NOMO-1 (cell line): ENCODE results near the gene AP3D1.
A peak's percentile ranks its signal among the peaks of the same experiment; 100 is the strongest.

Source experiments
- DNase-seq, 2 experiments: peaks; one replicate each; lab custom pipeline; 2025; ENCODE audit not compliant: unreplicated experiment in 2 of 2; lab: John Stamatoyannopoulos, UW

The AP3D1 gene

DNA sequence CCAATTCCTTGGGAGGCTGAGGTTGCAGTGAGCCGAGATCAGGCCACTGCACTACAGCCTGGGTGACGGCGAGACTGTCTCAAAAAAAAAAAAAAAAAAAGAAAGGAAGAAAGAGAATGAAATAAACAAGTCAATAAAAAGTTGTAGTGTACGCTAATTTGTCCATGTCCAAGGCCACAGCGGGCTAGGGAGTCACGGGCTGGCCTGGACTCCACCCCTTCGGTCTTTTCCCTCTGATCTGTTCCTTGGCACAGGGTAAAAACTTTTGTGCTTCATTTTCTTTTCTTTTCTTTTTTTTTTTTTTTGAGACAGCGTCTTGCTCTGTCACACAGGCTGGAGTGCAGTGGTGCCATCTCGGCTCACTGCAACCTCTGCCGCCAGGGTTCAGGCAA lies 80.9 kb downstream of the AP3D1 start:
- no peak for DNase-seq

DNA sequence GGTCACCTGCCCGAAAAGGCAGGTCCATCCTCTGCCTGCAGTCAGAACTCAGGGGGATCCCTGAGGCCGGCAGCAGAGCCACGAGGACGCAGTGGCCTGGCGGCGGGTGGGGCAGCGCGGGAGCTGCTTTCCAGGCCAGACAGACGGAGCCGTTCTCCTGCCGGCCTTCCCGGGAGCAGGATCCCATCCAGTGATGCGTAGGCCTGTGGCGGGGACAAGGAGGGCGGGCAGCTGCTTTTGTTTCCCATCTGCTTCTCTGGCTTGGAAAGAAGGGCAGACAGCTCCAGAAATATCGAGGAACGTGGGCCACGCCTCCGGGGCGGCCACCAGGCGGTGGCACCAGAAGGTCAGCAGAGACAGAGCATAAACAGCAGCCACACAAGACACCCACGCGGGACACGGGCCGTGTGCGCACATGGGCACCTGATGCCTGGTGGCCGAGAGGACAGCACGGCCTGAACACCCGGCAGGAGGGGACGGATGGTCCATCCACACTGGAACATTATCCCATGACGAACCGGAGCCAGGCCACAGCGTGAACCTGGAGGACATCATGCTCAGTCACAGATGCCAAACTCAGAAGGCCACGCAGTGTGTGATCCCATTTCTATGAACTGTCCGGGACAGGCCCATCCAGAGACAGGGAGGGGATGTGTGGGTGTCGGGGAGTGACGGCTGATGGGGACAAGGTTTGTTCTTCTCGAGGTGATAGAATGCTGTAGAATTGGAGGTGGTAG lies 86.4 kb downstream of the AP3D1 start:
- no peak for DNase-seq

DNA sequence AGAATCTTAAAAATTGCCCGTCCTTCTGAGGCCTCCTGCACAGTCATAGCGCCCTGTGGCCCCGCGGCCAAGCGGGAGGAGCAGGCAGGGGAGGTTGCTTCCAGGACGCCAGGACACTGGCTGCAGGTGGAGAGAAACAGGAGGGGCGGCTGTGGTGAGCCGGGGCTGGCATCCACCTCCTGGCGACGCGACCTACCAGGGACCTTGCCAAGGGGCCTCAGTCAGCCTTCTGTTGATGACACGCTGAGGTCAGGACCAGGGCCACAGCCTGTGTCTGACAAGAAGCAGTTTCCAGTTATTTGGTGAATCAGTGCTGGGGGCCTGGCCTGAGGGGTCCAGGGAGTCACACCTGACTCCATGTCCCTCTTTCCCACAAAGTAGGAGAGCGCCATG lies 87.0 kb downstream of the AP3D1 start:
- DNase-seq, result no peak

DNA sequence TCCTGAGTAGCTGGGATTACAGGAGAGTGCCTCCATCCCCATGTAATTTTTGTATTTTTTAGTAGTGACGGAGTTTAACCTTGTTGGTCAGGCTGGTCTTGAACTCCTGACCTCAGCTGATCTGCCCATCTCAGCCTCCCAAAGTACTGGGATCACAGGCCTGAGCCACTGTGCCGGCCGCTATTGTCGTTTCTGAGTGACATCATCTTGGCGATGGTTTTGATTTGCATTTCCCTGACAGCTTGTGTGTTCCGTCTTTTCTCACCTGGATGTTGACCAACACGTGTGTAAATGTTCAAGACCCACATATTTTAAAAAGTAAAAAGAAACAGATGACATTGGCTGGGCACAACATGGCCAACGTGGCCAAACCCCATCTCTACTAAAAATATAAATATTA lies 87.5 kb downstream of the AP3D1 start:
- DNase-seq, result no peak

DNA sequence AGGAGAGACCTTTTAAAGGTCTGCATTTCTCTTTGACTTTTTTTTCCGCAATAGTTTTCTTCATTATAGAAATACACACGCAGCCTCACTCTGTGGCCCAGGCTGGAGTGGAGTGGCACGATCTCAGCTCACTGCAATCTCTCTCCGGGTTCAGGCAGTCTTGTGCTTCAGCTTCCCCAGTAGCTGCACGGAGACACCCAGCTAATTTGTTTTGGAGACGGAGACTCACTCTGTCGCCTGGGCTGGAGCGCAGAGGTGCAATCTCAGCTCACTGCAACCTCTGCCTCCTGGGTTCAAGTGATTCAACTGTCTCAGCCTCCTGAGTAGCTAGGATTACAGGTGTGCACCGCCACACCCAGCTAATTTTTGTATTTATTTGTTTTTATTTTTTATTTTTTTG lies 88.6 kb downstream of the AP3D1 start:
- DNase-seq, result no peak

DNA sequence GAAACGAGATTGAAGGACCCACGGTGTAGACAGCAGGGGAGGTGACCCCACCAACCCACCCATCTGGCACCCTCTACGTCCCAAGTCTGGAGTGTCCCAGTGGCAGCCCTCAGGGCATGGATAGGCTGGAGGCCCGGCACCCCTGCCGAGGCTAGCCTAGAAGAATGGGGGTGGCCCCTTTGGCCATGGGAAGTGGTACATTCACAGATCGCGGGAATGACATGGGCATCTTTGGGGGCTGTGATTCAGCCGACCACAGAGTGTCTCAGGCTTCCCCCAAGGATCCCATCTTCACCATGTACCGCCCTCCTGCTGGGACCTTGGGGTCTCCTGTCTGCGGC lies 89.0 kb downstream of the AP3D1 start:
- DNase-seq, result no peak

DNA sequence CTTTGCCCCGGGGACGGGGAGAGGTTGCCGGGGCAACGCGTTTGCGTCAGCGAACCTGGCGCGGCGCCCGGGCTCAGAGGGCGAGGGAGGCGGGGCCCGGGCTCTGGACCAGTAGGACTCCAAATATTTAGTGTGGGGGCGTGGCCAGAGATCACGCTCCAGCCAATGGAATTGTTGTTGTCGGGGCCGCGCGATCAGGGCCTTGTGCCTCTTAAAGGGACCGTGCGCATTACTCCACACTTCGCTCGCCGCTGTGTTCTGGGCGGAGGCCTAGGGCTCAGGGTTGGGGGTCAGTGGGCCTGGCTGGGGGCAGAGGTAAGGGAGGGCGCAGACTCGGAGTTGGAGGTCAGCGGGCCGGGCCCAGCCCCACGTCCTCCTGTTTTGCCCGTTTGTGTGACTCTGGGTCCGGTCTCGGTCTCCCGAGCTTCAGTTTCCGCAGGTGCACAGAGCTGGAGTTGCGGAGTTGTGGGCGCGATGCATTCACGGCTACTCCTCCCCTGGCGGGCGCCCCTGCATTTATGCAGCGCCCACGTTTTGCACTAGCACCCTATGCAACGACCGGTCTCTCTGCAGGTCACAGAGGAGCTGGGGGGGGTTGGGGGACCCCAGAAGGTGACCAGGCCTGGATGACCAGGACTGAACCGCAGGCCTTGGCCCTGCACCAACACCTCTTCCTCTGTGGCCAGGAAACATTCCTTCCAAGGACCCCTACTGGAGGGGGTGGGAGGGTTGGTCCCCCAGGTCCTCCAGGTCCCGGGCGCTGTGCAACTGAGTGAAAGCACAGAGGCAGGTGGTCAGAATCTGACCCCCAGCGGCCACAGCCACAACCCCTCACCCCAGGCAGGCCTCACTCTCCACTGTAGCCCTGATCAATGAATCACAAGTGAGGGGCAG lies 89.6 kb downstream of the AP3D1 start:
- DNase-seq, result peak; percentile 96 to 99

DNA sequence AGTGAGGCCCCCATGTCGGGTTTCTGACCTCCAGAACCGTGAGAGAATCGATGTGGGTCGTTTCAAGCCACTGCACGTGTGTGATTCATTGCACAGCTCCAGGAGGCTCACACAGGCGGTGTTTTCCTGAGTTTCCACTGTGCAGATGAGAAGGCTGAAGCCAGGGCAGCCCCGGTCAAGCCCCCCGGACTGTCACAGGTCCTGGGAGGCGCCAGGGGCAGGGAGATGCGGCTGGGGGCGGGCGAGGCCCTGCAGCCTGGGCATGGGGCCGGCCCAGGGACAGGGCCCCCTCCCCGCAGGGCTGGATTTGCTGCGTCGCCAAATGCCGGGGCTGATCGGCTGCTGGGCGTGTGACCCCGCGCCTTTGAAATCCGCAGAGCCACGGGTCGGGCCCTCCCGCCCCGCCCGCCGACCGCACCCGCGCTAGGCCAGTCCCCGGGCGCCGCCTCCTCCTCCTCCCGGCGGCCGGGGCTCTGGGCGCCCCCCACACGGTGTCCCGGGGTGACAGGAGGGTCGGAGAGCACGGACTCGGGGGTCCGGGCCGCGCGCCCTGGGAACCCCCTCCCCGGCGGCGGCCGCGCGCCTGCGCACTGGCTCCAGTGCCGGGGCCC lies 90.4 kb downstream of the AP3D1 start:
- peak; percentile 47 to 50 for DNase-seq

DNA sequence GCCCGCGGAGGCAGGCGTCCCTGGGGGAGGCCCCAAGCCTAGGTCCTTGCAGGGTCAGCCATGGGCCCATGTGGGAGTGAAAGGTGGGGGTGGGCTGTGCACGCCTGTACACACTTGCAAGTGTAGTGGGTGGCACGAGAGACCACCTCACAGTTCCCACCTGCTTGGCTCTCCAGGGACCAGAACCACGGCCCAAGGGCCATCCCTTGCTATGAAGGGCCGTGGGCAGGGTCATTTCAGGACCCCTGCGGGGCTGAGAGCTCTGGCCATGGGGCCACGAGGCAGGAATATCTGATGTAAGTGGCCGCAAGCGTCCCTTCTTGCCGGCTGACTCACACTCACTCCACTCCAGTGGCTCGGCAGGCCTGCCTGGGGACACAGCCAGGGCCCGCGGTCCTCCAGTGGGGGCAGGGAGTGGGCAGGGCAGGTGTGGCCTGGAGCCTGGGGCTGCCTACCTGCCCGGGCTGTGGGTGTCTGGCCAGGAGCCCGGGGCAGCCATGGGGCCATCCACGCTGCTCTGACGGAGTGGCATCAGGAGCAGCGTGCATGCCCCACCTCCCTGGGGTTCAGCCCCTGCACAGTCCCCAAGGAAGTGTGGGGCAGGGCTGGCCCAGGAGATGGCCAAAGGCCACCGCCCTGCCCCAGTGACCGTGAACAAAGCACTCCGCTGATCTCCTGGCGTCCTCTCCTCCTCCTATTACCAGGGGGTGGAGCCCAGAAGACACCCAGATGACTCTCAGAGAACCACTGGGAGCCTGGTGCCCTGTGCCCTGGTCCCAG lies 91.8 kb downstream of the AP3D1 start:
- no peak for DNase-seq

DNA sequence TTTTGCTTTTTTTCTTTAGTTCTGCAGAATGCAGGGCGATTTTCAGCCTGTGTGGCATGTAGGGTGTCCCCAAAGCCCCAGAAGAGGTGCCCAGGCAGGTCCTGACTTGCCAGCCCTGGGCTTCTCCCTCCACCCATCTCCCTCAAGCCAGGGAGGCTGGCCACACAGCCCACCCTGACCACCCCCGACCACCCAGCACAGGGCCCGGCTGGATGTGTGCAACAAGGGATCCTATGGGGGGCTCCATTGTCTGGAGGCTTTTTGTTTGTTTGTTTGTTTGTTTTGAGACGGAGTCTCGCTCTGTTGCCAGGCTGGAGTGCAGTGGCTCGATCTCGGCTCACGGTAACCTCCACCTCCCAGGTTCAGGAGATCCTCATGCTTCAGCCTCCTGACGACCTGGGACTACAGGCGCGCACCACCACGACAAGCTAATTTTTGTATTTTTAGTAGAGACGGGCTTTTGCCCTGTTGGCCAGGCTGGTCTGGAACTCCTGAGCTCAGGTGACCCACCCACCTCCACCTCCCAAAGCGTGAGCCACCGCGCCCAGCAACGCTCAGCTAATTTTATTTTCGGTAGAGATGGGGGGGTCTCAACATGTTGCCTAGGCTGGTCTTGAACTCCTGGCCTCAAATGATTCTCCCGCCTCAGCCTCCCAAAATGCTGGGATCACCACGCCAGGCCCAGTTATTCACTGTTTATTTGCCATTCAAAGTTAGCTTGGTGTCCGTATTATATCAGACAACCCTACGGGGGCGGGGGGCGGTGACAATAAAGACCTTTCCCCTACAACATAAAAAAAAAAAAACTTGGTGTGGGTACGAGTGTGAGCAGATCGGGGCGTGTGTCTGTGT lies 92.6 kb downstream of the AP3D1 start:
- DNase-seq, result no peak

DNA sequence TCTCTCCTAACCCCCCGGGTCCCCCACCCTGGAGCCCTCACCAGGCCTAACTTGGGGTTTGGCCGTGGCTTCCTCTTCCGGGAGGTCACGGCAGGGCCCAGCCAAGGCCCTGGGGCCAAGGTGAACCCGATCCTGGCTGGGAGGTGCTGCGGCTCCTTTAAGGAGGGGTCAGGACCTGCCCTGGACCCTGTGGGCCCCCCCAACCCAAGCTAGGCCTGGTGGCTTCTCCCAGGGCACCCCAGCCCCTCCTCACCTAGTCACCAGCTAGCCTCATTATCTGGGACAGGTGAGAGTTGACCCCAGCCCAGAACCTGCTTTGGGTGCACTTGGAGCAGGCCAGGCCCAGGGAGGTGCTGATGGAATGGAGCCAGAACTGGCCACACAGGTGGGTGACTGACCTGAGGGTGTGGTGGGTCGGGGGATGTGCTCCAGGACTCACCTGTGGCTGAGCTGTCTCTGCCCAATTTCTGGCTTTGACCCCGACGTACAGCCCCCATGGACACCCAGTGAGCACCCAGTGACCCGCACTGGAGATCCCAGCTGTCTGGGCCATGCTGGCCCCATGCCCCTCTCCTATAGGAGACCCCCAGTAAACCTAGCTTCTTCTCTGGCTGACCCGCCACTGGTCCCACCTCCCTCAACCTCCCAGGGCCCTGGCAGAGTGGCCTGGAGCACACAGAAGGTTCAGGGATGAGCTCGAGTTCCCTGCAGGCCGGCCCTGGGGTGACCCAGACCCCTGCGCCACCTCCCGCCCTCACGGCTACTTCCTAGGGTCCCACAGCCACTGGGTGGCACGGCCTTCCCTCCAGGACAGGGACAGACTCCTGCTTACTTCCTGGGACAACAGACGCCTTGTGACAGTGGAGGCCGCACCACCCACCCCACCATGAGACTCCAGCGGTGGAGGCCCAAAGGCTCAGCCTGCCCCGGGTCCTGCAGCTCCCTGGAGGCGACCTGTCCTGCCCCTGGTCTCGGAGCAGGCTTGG lies 93.6 kb downstream of the AP3D1 start:
- no peak for DNase-seq

DNA sequence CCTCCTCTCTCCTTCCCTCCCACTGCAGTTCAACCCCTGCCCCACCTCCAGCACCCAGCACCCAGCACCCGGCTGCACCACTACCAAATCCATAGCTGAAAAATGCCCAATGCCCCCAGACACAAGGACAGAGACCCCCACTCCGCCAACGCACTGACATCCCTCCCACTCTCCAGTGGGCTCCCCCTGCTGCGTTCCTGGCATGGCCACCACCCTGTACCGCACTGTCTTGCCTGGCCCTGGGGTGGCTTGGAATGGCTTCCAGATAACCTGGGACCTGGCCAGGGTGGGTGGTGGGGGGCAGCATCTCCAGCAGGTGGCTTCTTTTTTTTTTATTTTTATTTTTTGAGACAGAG lies 94.6 kb downstream of the AP3D1 start:
- DNase-seq, result no peak

DNA sequence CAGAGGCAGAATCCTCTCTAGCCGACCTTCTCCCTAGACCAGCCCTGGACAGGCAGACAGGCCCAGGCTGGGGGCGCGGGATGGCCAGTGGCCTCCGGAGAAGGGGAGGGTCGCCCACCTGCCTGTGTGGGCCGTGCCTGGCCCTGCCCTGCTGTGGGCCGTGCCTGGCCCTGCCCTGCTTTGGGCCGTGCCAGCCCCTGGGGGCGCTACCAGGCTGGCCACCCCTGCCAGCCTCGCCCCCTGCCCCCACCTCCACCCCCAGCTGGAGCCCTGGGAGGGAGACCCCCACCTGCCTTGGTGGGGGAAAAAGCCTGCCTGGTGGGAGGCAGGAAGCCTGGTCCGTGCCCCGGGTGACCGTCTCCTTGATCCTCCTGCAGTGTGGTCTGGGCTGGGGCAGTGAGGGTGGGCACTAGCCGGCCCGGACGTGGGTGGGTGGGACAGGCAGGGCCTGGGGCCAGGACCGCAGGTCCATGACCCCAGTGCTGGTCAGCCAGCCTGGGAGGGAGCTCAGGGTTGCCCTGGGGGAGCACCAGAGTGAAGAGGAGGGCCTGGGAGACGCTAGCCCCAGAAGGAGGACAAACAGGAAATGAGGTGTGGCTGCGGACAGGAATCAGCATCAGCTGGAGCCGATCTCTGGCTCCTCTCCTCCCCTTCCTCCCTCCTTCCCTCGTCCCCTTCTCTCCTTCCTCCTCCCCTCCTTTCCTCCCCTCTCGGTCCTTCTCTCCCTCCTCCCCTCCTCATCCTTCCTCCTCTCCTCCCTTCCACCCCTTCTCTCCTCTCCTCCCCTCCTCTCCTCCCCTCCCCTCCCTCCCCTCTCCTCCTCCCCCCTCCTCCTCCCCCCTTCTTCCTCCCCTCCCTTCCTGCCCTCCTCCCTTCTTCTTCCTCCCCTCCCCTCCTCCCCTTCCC lies 95.2 kb downstream of the AP3D1 start:
- DNase-seq, result no peak

DNA sequence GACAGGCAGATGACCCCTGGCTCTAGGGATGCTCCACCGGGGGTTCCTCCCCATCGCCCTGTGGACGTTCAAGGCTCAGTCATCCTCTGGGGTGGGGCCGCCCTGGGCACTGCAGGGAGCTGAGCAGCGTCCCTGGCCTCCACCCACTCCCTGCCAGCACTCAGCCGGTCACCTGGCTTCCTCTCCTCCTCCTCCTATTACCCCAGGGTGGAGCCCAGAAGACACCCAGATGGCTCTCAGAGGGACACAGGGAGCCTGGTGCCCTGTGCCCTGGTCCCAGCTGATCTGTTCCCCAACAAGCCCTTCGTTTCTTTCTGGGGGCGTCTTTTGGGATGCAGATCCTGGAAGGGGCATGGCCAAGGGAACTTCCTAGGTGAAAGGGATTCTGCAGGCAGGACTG lies 96.6 kb downstream of the AP3D1 start:
- no peak for DNase-seq

DNA sequence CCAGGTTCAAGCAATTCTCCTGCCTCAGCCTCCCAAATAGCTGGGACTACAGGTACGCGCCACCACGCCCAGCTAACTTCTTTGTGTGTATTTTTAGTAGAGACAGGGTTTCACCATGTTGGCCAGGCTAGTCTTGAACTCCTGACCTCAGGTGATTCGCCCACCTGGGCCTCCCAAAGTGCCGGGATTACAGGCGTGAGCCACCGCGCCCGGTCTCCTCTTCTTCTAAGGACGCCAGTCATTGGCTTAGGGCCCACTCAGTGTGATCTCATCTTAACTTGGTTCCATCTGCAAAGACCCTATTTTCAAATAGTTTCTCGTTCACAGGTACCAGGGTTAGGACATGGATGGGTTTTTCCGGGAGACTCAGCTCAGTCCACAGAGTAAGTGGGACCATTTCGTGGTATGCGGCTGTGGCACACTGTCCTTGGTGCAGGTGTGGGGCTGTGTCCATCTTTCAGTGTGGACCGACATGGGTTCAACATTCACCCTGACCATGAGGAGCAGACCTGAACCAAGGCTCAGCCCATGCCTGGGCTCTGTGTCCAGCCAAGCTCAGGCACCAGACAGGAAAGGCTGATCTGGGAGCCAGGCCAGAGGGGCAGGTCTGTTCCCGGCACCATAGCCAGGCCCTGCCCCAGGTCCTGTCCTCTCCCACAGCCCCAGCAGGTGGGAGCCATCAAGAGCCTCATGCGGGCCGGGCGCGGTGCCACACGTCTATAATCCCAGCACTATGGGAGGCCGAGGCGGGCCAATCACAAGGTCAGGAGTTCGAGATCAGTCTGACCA lies 97.6 kb downstream of the AP3D1 start:
- DNase-seq, result no peak

DNA sequence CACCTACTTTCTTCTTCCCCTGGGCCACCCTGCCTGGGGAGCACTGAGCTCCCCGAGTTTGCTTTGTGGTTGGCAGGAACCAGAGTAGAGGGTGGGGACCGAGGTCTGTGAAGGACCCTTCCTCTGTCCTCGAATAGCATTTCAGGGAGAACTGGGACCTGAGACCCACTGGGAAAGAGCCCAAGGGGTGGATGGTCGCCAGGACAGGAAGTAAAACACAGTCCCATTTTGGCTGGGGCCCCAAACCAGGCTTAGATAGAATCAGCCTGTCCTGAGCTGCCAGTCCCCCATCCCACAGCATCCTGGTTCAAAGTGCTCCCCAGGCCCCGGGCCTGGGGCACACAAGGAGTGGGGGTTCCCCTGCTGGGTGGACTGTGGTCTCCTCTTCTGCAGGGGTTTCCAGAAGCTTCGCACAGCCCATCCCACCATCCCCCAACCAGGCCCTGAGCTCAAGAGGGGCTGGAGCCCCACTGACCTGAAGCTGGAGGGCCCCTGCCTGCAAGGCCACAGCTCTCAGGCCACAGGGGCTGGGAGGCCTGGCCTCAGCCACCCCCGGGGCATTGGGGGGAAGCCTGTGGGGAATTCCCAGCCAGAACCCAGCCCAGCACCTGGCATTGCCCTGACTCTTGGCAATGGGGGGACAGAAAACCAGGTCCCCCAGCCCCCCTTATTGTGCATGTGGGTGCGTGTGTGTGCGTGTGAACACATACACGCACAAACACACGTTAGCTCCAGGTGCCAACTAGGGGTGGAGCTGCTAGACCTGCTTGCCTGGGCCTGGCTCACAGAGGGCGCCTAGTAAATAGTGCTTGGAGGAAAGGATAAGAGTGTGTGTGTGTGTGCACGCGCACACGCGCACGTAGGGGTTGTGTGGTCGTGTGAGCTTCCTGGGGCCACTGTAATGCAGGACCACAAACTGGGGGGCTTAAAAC lies 99.3 kb downstream of the AP3D1 start:
- no peak for DNase-seq
